Measurements from ENCODE around the gene LRRC8E. TPM values are rescaled to one million over a fixed set of nuclear protein-coding genes. Genes with fewer than 3 reads are reported as not detected.

The LRRC8E gene
- total RNA-seq, 4 donors from 2014 or later = 0.13 to 0.32 (median 0.29) TPM

GRCh38 chr19:7933828-7934725 is 45.8 kb downstream of the LRRC8E start:
- 92 to 96% methylated on average over 5 to 7 of the region's 55 CpGs for WGBS, 2 donors (ENCODE audit: low coverage in 1 of 2)
- Histone ChIP-seq H3K4me1 (peaks cover 3 to 57% (median 26%) of the 10 kb centered on the region in 3 donors), H3K4me3 (no peak overlapping the region), H3K27me3 (no peaks in the 10 kb centered on the region), H3K27ac (peak overlapping the region in 3 of 4 donors; percentile 94 to 97 (median 94)), H3K36me3 (peaks cover 0 to 92% of the 10 kb centered on the region in 2 donors), H3K9me3 (no peaks in the 10 kb centered on the region)
- no peak for ATAC-seq
- TF ChIP-seq POLR2AphosphoS5 (IDR thresholded peaks at IDR 0.05) = no peak
- TF ChIP-seq, protein P1, sequence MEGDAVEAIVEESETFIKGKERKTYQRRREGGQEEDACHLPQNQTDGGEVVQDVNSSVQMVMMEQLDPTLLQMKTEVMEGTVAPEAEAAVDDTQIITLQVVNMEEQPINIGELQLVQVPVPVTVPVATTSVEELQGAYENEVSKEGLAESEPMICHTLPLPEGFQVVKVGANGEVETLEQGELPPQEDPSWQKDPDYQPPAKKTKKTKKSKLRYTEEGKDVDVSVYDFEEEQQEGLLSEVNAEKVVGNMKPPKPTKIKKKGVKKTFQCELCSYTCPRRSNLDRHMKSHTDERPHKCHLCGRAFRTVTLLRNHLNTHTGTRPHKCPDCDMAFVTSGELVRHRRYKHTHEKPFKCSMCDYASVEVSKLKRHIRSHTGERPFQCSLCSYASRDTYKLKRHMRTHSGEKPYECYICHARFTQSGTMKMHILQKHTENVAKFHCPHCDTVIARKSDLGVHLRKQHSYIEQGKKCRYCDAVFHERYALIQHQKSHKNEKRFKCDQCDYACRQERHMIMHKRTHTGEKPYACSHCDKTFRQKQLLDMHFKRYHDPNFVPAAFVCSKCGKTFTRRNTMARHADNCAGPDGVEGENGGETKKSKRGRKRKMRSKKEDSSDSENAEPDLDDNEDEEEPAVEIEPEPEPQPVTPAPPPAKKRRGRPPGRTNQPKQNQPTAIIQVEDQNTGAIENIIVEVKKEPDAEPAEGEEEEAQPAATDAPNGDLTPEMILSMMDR (IDR thresholded peaks at IDR 0.05) = no peak
- TF ChIP-seq EP300 (IDR thresholded peaks at IDR 0.05) = no peak
- no peak for TF ChIP-seq POLR2A (IDR thresholded peaks at IDR 0.05)

DNA sequence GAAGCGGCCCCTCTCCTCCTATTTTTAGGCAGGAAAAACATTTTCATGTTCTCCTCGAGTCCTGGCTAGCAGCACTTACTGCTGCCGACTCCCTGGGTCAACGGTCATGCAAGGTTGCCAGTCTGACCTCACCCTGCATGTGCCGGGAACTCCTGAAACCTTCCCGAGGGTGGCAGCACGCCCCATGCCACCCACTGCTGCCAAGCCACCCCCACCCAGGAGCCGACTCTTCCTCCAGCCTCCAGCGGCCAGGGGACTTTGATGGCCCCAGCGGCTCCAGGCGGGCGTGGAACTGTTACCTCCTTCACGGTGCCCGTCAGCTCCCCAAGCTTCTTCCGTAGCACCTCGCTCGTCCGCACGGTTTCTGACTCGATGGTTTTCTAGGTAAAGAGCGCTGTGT is 46.5 kb downstream of the LRRC8E start:
- Histone ChIP-seq H3K27me3 (no peaks in the 10 kb centered on the region), H3K4me1 (peaks cover 0 to 57% (median 21%) of the 10 kb centered on the region in 3 donors), H3K27ac (peak overlapping the region in 2 of 4 donors; percentile 94 to 97), H3K4me3 (no peak overlapping the region), H3K9me3 (no peaks in the 10 kb centered on the region), H3K36me3 (peaks cover 0 to 99% of the 10 kb centered on the region in 2 donors)
- 85 to 90% methylated on average over 11 to 16 of the region's 21 CpGs for WGBS, 2 donors (ENCODE audit: low coverage in 1 of 2)
- TF ChIP-seq EP300 (IDR thresholded peaks at IDR 0.05) = no peak
- TF ChIP-seq, protein P1 (IDR thresholded peaks at IDR 0.05) = no peak
- TF ChIP-seq POLR2A (IDR thresholded peaks at IDR 0.05) = no peak
- TF ChIP-seq POLR2AphosphoS5 (IDR thresholded peaks at IDR 0.05) = no peak
- ATAC-seq = no peak

DNA sequence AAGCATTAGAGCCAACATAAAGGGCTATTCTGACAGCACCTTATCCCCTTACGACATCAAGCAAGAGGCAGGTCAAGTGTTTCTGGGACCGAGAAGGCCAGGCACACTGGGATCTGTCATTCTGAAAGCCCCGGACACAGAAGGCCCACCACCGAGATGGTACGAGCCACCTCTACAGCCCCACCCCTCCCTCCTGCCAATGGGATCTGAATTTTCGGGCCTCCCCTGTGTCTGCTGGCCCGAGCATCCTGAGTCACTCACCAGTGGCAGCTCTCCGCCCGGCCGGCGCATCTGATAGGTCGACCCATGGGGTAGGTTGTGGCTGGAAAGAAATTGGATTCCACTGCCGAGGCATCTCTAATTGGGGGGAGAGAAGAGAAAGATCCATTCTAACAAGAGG is 52.5 kb downstream of the LRRC8E start:
- H3K36me3 ChIP-seq = peaks cover 0 to 58% of the 10 kb centered on the region in 2 donors
- H3K4me3 ChIP-seq = no peak overlapping the region
- WGBS, 2 donors (ENCODE audit: low coverage in 1 of 2) = 70 to 86% methylated on average over 2 to 7 of the region's 13 CpGs
- H3K4me1 ChIP-seq = peaks cover 0 to 77% (median 18%) of the 10 kb centered on the region in 3 donors
- TF ChIP-seq EP300 (IDR thresholded peaks at IDR 0.05) = no peak
- TF ChIP-seq, protein P1 (IDR thresholded peaks at IDR 0.05) = no peak
- no peak for TF ChIP-seq POLR2A (IDR thresholded peaks at IDR 0.05)
- no peak for TF ChIP-seq POLR2AphosphoS5 (IDR thresholded peaks at IDR 0.05)
- no peak overlapping the region for H3K27ac ChIP-seq
- no peak for ATAC-seq
- H3K9me3 ChIP-seq = no peaks in the 10 kb centered on the region
- H3K27me3 ChIP-seq = no peaks in the 10 kb centered on the region

- no peak for ATAC-seq
- Histone ChIP-seq H3K4me3 (peak overlapping the region in 1 of 2 donors; percentile 72), H3K36me3 (peaks cover 0 to 46% of the 10 kb centered on the region in 2 donors), H3K9me3 (no peaks in the 10 kb centered on the region), H3K27me3 (no peaks in the 10 kb centered on the region), H3K27ac (peak overlapping the region in 2 of 4 donors; percentile 92 to 97), H3K4me1 (peaks cover 0 to 69% (median 18%) of the 10 kb centered on the region in 3 donors)
- 68 to 80% methylated on average over 5 of the region's 19 CpGs for WGBS, 2 donors (ENCODE audit: low coverage in 1 of 2)
- TF ChIP-seq POLR2A (IDR thresholded peaks at IDR 0.05) (no peak), EP300 (IDR thresholded peaks at IDR 0.05) (no peak), POLR2AphosphoS5 (IDR thresholded peaks at IDR 0.05) (no peak)
- TF ChIP-seq, protein P1 (IDR thresholded peaks at IDR 0.05) = no peak
Measured at GRCh38 chr19:7941895-7942596, 53.7 kb downstream of the LRRC8E start.

All from gastroesophageal sphincter (tissue), 4 donors.